Measurements from ENCODE around the gene ZNF333.

GRCh38 chr19:14761607-14762006, 71.8 kb downstream of the ZNF333 start:
- TF ChIP-seq CTCF (IDR thresholded peaks at IDR 0.05): no peak
- TF ChIP-seq POLR2A (IDR thresholded peaks at IDR 0.05): no peak
- no peak for TF ChIP-seq POLR2AphosphoS5 (IDR thresholded peaks at IDR 0.05)
- no peak for TF ChIP-seq EP300 (IDR thresholded peaks at IDR 0.05)

Measured in sigmoid colon (tissue), 4 donors.